ENCODE data around the gene AKR1C4. TPM values are rescaled to one million over a fixed set of nuclear protein-coding genes. Genes with fewer than 3 reads are reported as not detected.

Gene AKR1C4
- not detected for polyA plus RNA-seq (2012; ENCODE audit: insufficient read length, low read depth)

DNA sequence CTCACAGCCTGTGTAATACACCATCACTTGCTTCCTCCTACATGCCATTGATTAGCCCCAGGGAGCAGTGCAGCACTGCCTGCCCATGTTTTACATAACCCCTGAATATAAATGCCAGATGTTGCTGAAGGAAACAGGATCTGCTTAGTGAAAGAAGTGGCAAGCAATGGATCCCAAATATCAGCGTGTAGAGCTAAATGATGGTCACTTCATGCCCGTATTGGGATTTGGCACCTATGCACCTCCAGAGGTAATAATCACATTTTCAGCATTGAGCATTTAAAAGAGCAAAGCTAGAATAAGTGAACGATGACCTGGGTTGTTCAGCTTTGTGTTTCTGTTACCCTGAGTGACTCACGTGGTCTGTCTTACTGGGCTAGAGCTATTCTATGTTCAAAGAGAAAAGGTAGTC, at the start of gene AKR1C4:
Gene AKR1C4, plus strand, starts transcription at position 136 of the 412 bp plus-strand sequence. Its CDS starts 31 bp downstream, at position 167.
- TF ChIP-seq, protein P1, sequence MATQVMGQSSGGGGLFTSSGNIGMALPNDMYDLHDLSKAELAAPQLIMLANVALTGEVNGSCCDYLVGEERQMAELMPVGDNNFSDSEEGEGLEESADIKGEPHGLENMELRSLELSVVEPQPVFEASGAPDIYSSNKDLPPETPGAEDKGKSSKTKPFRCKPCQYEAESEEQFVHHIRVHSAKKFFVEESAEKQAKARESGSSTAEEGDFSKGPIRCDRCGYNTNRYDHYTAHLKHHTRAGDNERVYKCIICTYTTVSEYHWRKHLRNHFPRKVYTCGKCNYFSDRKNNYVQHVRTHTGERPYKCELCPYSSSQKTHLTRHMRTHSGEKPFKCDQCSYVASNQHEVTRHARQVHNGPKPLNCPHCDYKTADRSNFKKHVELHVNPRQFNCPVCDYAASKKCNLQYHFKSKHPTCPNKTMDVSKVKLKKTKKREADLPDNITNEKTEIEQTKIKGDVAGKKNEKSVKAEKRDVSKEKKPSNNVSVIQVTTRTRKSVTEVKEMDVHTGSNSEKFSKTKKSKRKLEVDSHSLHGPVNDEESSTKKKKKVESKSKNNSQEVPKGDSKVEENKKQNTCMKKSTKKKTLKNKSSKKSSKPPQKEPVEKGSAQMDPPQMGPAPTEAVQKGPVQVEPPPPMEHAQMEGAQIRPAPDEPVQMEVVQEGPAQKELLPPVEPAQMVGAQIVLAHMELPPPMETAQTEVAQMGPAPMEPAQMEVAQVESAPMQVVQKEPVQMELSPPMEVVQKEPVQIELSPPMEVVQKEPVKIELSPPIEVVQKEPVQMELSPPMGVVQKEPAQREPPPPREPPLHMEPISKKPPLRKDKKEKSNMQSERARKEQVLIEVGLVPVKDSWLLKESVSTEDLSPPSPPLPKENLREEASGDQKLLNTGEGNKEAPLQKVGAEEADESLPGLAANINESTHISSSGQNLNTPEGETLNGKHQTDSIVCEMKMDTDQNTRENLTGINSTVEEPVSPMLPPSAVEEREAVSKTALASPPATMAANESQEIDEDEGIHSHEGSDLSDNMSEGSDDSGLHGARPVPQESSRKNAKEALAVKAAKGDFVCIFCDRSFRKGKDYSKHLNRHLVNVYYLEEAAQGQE (IDR thresholded peaks at IDR 0.05; ENCODE audit: insufficient read depth in 1 of 2, low read depth in 2 of 2, low read length in 2 of 2): no peak

DNA sequence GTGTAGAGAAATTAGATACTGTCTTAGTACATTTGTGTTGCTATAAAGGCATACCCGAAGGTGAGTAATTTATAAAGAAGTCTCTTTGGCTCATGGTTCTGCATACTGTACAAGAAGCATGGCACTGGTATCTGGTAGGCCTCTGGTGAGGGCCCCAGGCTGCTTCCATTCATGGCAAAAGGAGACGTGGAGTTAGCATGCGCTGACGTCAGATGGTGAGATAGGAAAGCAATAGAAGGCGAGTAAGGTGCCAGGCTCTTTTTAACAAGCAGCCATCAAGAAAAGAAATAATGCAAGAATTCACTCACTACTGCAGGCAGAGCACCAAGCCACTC, 49.8 kb upstream of the AKR1C4 start:
- TF ChIP-seq SIN3A (IDR thresholded peaks at IDR 0.05; ENCODE audit: borderline replicate concordance, insufficient read depth, low read length) (no peak), POLR2AphosphoS5 (IDR thresholded peaks at IDR 0.05; ENCODE audit: low read depth, low read length) (no peak), TAF1 (IDR thresholded peaks at IDR 0.05; ENCODE audit: borderline replicate concordance, insufficient read depth, low read length) (no peak), FOXP2 (optimal IDR thresholded peaks at IDR 0.05; ENCODE audit: borderline replicate concordance, extremely low read depth, extremely low read length, insufficient read depth) (no peak)
- TF ChIP-seq, protein P1 (IDR thresholded peaks at IDR 0.05; ENCODE audit: insufficient read depth in 1 of 2, low read depth in 2 of 2, low read length in 2 of 2): no peak

DNA sequence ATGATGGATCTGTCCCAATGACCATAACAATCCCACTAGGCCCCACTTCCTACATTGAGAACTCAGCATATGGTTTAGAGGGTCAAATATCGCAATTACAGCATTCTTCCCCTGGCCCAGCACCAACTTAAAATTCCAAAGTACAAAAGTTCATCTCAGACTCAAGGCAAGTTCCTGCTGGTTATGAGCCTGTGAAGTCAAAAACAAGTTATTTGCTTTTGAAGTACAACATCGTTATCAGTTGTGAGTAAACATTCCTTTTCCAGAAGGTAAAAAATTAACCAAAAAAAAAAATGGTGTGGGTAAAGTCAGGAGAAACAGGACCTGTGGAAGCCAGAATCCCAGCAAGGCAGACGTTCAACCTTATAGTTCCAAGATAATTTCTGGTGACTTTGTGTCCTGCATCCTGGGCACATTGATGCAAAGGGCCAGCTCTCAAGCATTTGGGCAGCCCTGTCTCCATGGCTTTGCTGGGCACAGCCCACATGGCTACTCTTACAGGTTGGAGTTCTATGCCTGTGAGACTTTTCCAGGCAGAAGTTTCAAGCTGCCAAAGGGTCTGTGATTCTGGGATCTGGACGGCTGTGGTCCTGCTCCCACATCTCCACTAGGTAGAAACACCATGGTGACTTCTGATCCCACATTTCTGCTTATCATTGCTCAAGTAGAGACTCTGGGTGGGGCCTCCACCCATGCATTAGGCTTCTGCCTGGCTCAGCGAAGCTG, 49.2 kb upstream of the AKR1C4 start:
- TF ChIP-seq SIN3A (IDR thresholded peaks at IDR 0.05; ENCODE audit: borderline replicate concordance, insufficient read depth, low read length) (no peak), TAF1 (IDR thresholded peaks at IDR 0.05; ENCODE audit: borderline replicate concordance, insufficient read depth, low read length) (no peak), FOXP2 (optimal IDR thresholded peaks at IDR 0.05; ENCODE audit: borderline replicate concordance, extremely low read depth, extremely low read length, insufficient read depth) (no peak), POLR2AphosphoS5 (IDR thresholded peaks at IDR 0.05; ENCODE audit: low read depth, low read length) (no peak)
- TF ChIP-seq, protein P1 (IDR thresholded peaks at IDR 0.05; ENCODE audit: insufficient read depth in 1 of 2, low read depth in 2 of 2, low read length in 2 of 2): no peak

DNA sequence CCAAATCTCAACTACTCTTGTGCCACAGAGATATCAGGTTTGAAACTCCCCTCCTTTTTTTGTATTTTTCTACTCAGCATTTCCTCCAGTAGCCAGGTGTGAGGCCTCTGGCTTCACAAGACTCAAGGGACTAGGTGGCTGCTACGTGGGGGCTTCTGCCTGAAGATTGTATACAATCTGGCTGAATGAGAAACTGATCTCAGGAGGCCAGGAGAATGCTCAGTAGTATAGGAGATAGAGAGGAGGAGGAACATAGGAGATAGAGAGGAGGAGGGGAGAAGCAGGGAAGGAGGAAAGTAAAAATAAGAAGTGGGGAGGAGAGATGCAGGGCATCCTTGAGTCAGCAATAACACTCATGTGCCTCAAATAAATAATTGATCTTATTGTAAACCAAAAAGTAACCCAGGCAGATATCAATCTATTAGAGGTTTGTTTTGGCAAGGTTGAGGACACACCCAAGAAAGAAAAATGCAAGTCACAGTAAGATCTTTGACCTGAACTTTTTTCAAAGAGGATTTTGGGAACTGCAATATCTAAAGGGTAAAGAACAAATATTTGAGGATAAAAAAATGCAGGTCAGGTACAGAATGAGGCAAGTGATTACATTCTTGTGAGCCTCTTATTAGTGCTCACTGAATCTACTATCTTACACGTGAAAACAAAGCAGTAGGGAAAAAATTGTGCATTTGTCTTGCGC, 48.5 kb upstream of the AKR1C4 start:
- TF ChIP-seq, protein P1 (IDR thresholded peaks at IDR 0.05; ENCODE audit: insufficient read depth in 1 of 2, low read depth in 2 of 2, low read length in 2 of 2): no peak
- TF ChIP-seq SIN3A (IDR thresholded peaks at IDR 0.05; ENCODE audit: borderline replicate concordance, insufficient read depth, low read length) (no peak), TAF1 (IDR thresholded peaks at IDR 0.05; ENCODE audit: borderline replicate concordance, insufficient read depth, low read length) (no peak), POLR2AphosphoS5 (IDR thresholded peaks at IDR 0.05; ENCODE audit: low read depth, low read length) (no peak), FOXP2 (optimal IDR thresholded peaks at IDR 0.05; ENCODE audit: borderline replicate concordance, extremely low read depth, extremely low read length, insufficient read depth) (no peak)
